GM18867 (cell line): Measurements from ENCODE around the gene MTAP.

Experiments used
- ATAC-seq: cut with Tn5 transposase; IDR thresholded peaks from one replicate; pipeline ENCODE4 v1.9.1; 2021; ENCODE audit warnings: mild to moderate bottlenecking, moderate library complexity; ENCODE audit not compliant: unreplicated experiment

The MTAP gene

GRCh38 chr9:21841133-21841532, 38.7 kb downstream of the MTAP start:
- no peak for ATAC-seq

DNA sequence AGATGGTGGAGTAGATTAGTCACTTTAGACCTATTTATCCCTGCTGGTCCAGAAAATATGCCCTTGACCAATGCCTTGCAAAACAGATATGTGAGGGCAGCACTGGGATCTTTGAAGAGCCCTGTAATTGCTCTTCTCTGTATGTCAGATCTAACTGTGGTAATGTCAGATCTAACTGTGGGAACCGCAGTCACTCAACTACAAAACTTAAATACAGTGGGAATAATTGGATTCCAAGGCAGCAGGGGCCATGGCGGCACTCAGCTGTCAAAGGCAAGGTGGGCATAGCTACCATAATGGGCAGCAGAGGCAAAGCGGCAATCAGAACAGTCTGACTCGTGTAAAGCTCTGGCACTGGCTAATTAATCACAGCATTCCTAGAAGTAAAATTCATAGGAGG, 46.2 kb downstream of the MTAP start:
- ATAC-seq, result no peak

DNA sequence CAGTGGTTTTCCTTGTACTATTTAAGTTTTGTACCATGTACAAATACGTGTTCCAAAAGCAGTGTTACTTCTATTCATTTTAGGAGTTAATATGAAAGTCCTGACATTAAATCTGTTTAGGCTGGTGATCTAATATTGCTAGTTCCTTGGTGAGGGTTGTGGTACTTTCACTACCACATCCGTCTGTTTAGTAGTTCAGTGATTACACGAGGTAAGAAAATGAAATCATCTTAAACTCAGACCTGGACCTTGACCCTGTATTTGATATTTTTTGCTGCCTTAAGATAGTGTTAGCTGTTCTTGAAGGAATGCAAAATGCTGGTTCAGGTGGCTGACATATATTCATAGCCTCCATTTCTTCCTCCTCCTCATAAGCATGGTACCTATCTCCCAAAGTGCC, 50.3 kb downstream of the MTAP start:
- ATAC-seq, result peak; percentile 100

DNA sequence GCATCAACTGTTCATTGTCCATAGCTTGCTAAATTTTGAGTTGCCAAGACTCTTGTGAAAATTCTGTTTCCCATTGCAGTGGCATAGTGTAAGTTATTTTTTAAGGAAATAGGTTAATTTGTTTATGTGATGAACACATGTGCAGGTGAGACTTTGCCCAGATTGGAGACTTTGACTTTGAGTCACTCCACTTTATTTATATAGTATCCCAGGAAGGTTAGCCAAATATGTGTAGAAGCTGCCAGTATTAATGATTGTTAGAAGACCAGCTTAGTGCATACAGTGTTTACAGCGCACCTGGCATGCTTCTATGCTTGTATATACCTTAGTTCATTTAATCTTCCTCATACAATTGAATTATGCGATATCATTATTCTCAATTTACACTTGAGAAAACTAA, 51.0 kb downstream of the MTAP start:
- no peak for ATAC-seq

GRCh38 chr9:21854119-21854518, 51.7 kb downstream of the MTAP start:
- ATAC-seq, result no peak

DNA sequence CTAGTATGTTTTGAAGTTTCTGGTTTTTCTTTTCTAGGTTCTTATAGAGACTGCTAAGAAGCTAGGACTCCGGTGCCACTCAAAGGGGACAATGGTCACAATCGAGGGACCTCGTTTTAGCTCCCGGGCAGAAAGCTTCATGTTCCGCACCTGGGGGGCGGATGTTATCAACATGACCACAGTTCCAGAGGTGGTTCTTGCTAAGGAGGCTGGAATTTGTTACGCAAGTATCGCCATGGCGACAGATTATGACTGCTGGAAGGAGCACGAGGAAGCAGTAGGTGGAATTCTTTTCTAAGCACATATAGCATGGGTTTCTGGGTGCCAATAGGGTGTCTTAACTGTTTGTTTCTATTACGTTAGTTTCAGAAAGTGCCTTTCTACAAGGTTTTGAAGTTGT, 52.2 kb downstream of the MTAP start:
- ATAC-seq, result no peak

- ATAC-seq, result no peak
Observed at GRCh38 chr9:21856301-21857094, 54.1 kb downstream of the MTAP start.

DNA sequence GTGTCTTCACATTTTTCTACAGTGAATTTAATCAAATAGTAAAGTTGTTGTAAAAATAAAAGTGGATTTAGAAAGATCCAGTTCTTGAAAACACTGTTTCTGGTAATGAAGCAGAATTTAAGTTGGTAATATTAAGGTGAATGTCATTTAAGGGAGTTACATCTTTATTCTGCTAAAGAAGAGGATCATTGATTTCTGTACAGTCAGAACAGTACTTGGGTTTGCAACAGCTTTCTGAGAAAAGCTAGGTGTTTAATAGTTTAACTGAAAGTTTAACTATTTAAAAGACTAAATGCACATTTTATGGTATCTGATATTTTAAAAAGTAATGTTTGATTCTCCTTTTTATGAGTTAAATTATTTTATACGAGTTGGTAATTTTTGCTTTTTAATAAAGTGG, 60.4 kb downstream of the MTAP start:
- ATAC-seq, result peak; percentile 53

DNA sequence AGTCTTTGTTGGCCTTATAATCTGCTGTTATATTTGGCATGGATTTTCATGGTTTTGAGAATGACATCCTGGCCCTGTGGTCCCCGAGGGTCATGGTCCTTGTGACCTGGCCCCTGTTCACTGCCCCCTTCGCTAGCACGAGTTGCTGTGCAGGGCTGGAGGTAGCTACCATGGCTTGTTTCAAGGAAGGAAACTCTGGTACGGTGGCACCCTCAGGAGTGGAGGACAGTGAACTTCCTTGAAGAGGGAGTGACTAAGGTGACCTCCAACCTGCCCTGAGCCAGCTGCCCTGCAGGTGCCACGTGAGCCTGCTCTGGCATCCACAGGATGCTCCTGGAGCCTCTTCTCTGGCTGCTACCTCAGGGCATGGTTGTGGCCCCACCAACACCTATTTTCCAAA, 62.1 kb downstream of the MTAP start:
- no peak for ATAC-seq

DNA sequence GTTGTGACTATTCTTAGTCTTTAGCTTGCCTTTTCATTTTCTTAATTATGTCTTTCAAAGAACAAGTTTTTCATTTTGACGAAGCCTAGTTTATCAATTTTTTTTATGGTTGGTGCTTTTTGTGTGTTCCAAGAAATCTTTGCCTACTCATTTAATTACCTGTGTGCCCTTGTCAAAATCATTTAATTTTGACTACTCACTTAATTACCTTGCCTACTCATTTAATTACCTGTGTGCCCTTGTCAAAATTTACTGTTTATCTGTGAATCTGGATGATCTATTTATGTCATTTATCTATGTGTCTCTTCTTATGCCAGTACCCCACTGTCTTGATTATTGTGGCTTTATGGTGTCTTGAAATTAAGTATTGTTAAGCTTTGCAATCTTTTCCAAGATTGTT, 63.9 kb downstream of the MTAP start:
- ATAC-seq, result no peak

DNA sequence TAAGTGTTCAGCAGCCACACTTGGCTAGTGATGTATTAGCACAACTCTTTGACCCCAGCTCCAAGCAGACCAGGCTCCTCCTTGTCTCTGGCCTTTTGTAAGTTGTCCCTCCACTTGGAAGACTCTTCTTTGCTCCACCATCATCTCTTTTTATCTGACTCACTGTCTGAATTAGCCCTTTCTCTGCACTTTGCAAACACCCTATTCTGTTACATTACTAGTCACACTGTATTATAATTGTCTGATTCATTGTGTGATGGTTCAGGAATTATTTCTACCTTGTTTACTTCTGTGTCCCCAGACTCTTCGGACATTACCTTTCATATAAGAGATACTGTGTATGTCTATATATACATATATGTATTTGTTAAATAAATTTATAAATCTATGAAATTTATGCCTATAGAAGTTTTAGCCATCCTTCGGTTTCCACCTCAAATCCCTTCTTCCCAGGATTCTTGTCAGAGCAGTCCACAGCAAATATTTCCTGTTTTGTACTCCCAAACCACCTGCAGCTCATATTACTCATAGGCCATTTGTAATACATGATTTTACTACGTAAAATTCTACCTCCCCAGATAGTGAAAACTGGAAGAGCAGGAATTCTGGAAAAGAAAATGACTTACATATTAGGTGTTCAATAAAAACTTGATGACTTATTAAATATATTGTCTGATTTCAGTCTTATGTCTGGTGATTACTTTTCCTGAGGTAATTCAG, 69.0 kb downstream of the MTAP start:
- ATAC-seq, result no peak

GRCh38 chr9:21872696-21873095, 70.3 kb downstream of the MTAP start:
- ATAC-seq, result no peak

- no peak for ATAC-seq
Observed at GRCh38 chr9:21873540-21874221, 71.2 kb downstream of the MTAP start.

DNA sequence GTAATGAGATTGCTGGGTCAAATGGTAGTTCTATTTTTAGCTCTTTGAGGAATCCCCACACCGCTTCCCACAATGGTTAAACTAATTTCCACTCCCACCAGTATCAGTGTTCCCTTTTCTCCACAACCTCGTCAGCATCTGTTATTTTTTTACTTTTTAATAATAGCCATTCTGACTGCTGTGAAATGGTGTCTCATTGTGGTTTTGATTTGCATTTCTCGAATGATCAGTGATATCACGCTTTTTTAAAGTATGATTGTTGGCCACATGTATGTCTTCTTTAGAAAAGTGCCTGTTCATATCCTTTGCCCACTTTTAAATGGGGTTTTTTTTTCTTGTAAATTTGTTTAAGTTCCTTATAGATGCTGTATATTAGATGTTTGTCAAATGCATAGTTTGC, 73.5 kb downstream of the MTAP start:
- ATAC-seq, result no peak

DNA sequence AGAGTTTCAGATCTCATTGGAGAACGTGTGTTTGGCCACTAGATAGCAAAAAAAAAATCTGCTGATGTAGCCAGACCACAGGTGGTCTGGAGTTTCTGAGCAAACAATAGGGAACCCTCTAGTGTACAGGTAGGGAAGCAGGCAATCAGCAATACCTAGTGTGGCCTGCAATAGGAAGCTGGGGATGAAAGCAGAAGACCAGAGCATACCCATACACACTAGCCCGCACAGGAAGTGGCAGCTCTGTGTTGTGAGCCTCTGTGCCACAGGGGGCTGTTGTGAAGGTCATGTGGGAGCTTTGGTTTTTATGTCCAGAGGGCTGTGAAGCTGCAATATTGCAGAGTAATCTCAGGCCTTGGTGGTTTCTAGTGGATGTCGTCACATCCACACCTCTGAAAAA, 81.2 kb downstream of the MTAP start:
- ATAC-seq, result no peak

- ATAC-seq, result no peak
Observed at GRCh38 chr9:21889673-21890072, 87.2 kb downstream of the MTAP start.

DNA sequence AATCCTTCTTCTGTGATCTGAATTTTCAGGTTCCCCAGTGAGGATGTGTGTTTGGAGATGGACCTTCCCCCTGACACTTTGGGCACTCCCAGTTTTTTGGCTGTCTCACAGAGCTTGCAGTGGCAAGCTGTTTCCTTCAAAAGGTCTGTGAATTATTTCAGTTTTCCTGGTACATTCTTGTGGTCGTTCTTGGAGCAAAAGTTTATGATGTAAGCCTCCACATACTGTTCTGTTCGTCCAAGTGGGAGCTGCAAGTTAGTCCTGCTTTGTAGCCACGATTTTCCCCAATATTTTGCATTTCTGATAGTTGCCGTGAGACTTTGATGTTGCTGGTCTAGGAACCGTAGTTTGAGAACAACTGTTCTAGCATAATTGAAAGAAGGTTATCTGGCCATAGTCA, 88.3 kb downstream of the MTAP start:
- no peak for ATAC-seq

GRCh38 chr9:21901546-21901945, 99.1 kb downstream of the MTAP start:
- no peak for ATAC-seq

DNA sequence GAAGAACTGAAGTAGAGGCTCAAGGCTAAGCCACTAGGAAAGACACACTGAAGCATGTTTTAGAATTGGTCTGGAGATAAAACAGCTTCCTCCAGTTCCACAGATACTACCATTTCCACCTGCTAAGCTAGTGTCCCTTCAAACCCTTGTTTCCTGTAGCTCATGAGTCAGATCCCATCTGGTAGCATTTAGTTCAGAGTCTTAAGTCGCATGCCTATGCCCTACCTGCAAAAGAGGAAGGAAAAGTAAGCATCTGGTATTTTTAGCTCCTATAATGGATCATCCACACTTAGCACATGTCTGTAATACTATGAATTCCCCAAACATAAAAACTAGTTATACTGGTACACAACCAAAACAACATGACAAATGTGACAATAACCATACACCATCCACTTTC, 99.7 kb downstream of the MTAP start:
- ATAC-seq, result no peak

GRCh38 chr9:21903380-21903965, 101.0 kb downstream of the MTAP start:
- no peak for ATAC-seq

GRCh38 chr9:21904371-21904770, 101.9 kb downstream of the MTAP start:
- no peak for ATAC-seq

GRCh38 chr9:21904776-21905175, 102.3 kb downstream of the MTAP start:
- ATAC-seq, result no peak
